Keratinocyte (primary cell): Measurements from ENCODE around the gene GTF2H3. TPM values are rescaled to one million over a fixed set of nuclear protein-coding genes. Genes with fewer than 3 reads are reported as not detected.

Experiments used
- DNase-seq: peaks from one replicate; pipeline ENCODE4 v3.0.0-alpha.2; 2011; ENCODE audit warnings: low read depth, missing footprints, low spot score
- FAIRE-seq: peaks from 2 replicates; lab custom pipeline; 2011; peaks lifted over from hg19 to GRCh38; lab: Jason Lieb, UNC
- H2AFZ ChIP-seq: 2 replicates; pipeline ENCODE4 v1.6.0; 2012; ENCODE audit warnings: low read length, control low read depth, inconsistent platforms; ENCODE audit not compliant: control insufficient read depth
- H3K27ac ChIP-seq: 2 replicates; pipeline ENCODE4 v1.5.1; 2011; ENCODE audit warnings: low read length; ENCODE audit not compliant: control insufficient read depth, insufficient read depth
- H3K27me3 ChIP-seq: 3 replicates; pipeline ENCODE4 v1.6.0; 2011; ENCODE audit warnings: low read length; ENCODE audit not compliant: control insufficient read depth, insufficient read depth; ENCODE audit errors: extremely low read depth
- H3K36me3 ChIP-seq, 2 experiments: 2 replicates in 1 of 2; 3 replicates in 1 of 2; pipeline ENCODE4 v1.5.1; 2011; ENCODE audit warnings: low read length in 2 of 2, mild to moderate bottlenecking in 1 of 2; ENCODE audit not compliant: control insufficient read depth in 2 of 2, insufficient read depth in 2 of 2; ENCODE audit errors: extremely low read depth in 1 of 2
- H3K4me1 ChIP-seq: 3 replicates; pipeline ENCODE4 v1.5.1; 2011; ENCODE audit warnings: low read length; ENCODE audit not compliant: control insufficient read depth, insufficient read depth; ENCODE audit errors: extremely low read depth
- H3K4me2 ChIP-seq: 3 replicates; pipeline ENCODE4 v1.6.0; 2011; ENCODE audit warnings: low read depth, low read length; ENCODE audit not compliant: control insufficient read depth, insufficient read depth; ENCODE audit errors: extremely low read depth
- H3K4me3 ChIP-seq, 3 experiments: fragments of 200-600 bp in 1 of 3; sonication (generic) in 1 of 3; 2 replicates in 2 of 3; 3 replicates in 1 of 3; pipeline ENCODE4 v1.5.1; 2011 to 2016; ENCODE audit warnings: low read length in 3 of 3, mild to moderate bottlenecking in 3 of 3, control low read depth in 2 of 3, inconsistent platforms in 1 of 3, low read depth in 1 of 3, mixed read lengths in 1 of 3, mixed run types in 1 of 3, moderate library complexity in 1 of 3; ENCODE audit not compliant: control insufficient read depth in 2 of 3, insufficient read depth in 2 of 3; ENCODE audit errors: extremely low read depth in 1 of 3
- H3K79me2 ChIP-seq: 2 replicates; pipeline ENCODE4 v1.6.0; 2012; ENCODE audit warnings: low read length; ENCODE audit not compliant: control insufficient read depth, insufficient read depth
- H3K9ac ChIP-seq: 3 replicates; pipeline ENCODE4 v1.6.0; 2011; ENCODE audit warnings: low read length; ENCODE audit not compliant: control insufficient read depth, insufficient read depth; ENCODE audit errors: extremely low read depth
- H3K9me1 ChIP-seq: 3 replicates; pipeline ENCODE4 v1.6.0; 2011; ENCODE audit warnings: low read length; ENCODE audit not compliant: control insufficient read depth, insufficient read depth; ENCODE audit errors: extremely low read depth
- H3K9me3 ChIP-seq: 2 replicates; pipeline ENCODE4 v1.5.1; 2012; ENCODE audit warnings: low read depth, low read length; ENCODE audit not compliant: control insufficient read depth
- H4K20me1 ChIP-seq: 3 replicates; pipeline ENCODE4 v1.6.0; 2011; ENCODE audit warnings: low read length; ENCODE audit not compliant: control insufficient read depth, insufficient read depth; ENCODE audit errors: extremely low read depth
- EZH2 ChIP-seq: IDR thresholded peaks from one replicate; pipeline ENCODE4 v1.6.1; 2012; ENCODE audit warnings: inconsistent platforms, mild to moderate bottlenecking, low read length, moderate library complexity
- dilution Hi-C: fragments of 300-500 bp; cut with MboI; formaldehyde crosslinking; loops from one replicate; pipeline ENCODE4 v1.7.0; 2020; ENCODE audit warnings: low sequenced_read_pairs; ENCODE audit not compliant: extremely low pct_ligation_motif_present
- polyA plus RNA-seq, 5 experiments: library from polyadenylated mRNA; depleted of rRNA in 3 of 5; stranded (reverse) in 3 of 5; stranded (forward) in 1 of 5; unstranded in 1 of 5; fragments of >200 nt; gene quantifications; 1 replicate in 1 of 5; 2 replicates in 3 of 5; 3 replicates in 1 of 5; pipeline versions ENCODE4 v1.2.1 to v1.2.3, GENCODE V29; 2011 to 2012; ENCODE audit warnings: missing spikeins in 2 of 5, low read depth in 1 of 5, low replicate concordance in 1 of 5
- TF ChIP-seq, protein P1 (sequence below), 3 experiments: IDR thresholded peaks in 1 of 3; conservative IDR thresholded peaks in 1 of 3; optimal IDR thresholded peaks in 1 of 3; 2 replicates in 2 of 3; 3 replicates in 1 of 3; pipeline versions ENCODE3 to v1.5.1; 2011; ENCODE audit warnings: low read length in 3 of 3, mild to moderate bottlenecking in 3 of 3, moderate library complexity in 2 of 3, control low read depth in 1 of 3, inconsistent platforms in 1 of 3; ENCODE audit not compliant: insufficient read depth in 2 of 3; ENCODE audit errors: extremely low read depth in 1 of 3

The GTF2H3 gene
- polyA plus RNA-seq, 1 donor (not counting 4 experiments of a cell fraction or from before 2014, with no cell fraction given): 57.2 TPM

DNA sequence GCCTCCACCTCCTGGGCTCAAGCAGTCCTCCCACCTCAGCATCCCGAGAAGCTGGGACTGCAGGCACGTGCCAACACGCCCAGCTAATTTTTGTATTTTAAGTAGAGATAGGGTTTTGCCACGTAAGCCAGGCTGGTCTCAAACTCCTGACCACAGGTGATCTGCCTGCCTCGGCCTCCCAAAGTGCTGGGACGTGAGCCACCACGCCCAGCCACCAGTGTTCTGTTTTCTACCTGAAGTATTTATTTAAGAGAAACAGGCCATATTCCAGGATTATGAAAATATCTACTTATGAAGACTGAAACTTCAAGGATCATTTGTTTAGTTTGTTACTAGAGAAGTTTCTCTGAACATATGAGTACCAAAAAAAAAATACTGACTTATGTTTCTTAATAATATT lies 10.3 kb downstream of the GTF2H3 start:
- FAIRE-seq (no peak), DNase-seq (no peak)
- no peak overlapping the region for H3K4me2 ChIP-seq
- H3K27me3 ChIP-seq: no peaks in the 10 kb centered on the region
- peaks cover 3% of the 10 kb centered on the region for H3K4me1 ChIP-seq
- TF ChIP-seq EZH2: no peak
- TF ChIP-seq, protein P1, sequence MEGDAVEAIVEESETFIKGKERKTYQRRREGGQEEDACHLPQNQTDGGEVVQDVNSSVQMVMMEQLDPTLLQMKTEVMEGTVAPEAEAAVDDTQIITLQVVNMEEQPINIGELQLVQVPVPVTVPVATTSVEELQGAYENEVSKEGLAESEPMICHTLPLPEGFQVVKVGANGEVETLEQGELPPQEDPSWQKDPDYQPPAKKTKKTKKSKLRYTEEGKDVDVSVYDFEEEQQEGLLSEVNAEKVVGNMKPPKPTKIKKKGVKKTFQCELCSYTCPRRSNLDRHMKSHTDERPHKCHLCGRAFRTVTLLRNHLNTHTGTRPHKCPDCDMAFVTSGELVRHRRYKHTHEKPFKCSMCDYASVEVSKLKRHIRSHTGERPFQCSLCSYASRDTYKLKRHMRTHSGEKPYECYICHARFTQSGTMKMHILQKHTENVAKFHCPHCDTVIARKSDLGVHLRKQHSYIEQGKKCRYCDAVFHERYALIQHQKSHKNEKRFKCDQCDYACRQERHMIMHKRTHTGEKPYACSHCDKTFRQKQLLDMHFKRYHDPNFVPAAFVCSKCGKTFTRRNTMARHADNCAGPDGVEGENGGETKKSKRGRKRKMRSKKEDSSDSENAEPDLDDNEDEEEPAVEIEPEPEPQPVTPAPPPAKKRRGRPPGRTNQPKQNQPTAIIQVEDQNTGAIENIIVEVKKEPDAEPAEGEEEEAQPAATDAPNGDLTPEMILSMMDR (optimal IDR thresholded peaks at IDR 0.05 in 1 of 3, IDR thresholded peaks at IDR 0.05 in 1 of 3, conservative IDR thresholded peaks at IDR 0.05 in 1 of 3; ENCODE audit: extremely low read depth in 1 of 3, insufficient read depth in 2 of 3, low read length in 3 of 3): no peak
- H2AFZ ChIP-seq: no peak overlapping the region
- no peak overlapping the region for H3K4me3 ChIP-seq
- no peak overlapping the region for H3K27ac ChIP-seq
- H4K20me1 ChIP-seq: no peaks in the 10 kb centered on the region
- peaks cover 23 to 24% of the 10 kb centered on the region in 2 experiments for H3K36me3 ChIP-seq
- no peak overlapping the region for H3K9ac ChIP-seq
- no peaks in the 10 kb centered on the region for H3K9me1 ChIP-seq
- peaks cover 15% of the 10 kb centered on the region for H3K79me2 ChIP-seq
- dilution Hi-C loops: no loop called here
- no peaks in the 10 kb centered on the region for H3K9me3 ChIP-seq

DNA sequence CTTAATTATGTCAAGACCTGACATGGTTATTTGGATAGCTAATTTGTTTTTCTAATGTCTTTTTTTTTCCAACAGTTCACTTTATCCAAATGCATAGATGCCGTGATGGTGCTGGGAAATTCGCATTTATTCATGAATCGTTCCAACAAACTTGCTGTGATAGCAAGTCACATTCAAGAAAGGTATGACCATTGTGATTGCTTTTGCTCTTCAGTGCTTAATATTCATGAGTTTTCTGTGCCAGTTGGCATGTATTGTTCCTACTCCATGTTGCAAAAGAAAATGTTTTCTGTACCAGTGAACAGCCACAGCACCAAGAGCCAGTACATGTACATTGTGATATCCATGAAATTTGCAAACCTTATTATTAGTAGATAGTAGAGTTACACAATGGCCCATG lies 11.8 kb downstream of the GTF2H3 start:
- Histone ChIP-seq H3K4me2 (no peak overlapping the region), H4K20me1 (no peaks in the 10 kb centered on the region), H2AFZ (no peak overlapping the region), H3K79me2 (peaks cover 8% of the 10 kb centered on the region), H3K4me3 (no peak overlapping the region), H3K9me1 (no peaks in the 10 kb centered on the region), H3K36me3 (peaks cover 20 to 25% of the 10 kb centered on the region in 2 experiments), H3K9ac (no peak overlapping the region), H3K4me1 (peaks cover 3% of the 10 kb centered on the region), H3K9me3 (no peaks in the 10 kb centered on the region), H3K27ac (no peak overlapping the region), H3K27me3 (no peaks in the 10 kb centered on the region)
- dilution Hi-C loops: no loop called here
- FAIRE-seq (no peak), DNase-seq (no peak)
- TF ChIP-seq, protein P1 (optimal IDR thresholded peaks at IDR 0.05 in 1 of 3, IDR thresholded peaks at IDR 0.05 in 1 of 3, conservative IDR thresholded peaks at IDR 0.05 in 1 of 3; ENCODE audit: extremely low read depth in 1 of 3, insufficient read depth in 2 of 3, low read length in 3 of 3): no peak
- TF ChIP-seq EZH2: no peak
